NCI-H82 (cell line): ENCODE measurements around the gene TGFB1I1.
"Not testable (repeated sequence)": the region's sequence is repeated elsewhere in the genome, so short reads cannot be mapped to it uniquely, and the experiment has no call there.

Experiments used
- DNase-seq: peaks from one replicate; lab custom pipeline; 2025; lab: John Stamatoyannopoulos, UW

Gene TGFB1I1

GRCh38 chr16:31471875-31472708, at the start of gene TGFB1I1:
TSS of gene TGFB1I1 (plus strand) at chr16:31472152. CDS start at chr16:31472189, 37 bp downstream.
- DNase-seq = peak; percentile 20

GRCh38 chr16:31423241-31423640, 48.7 kb upstream of the TGFB1I1 start:
- DNase-seq = no peak

- DNase-seq = no peak
Observed at GRCh38 chr16:31423801-31424200, 48.2 kb upstream of the TGFB1I1 start.

- DNase-seq = peak; percentile 57
Observed at GRCh38 chr16:31427441-31428278, 44.3 kb upstream of the TGFB1I1 start.

GRCh38 chr16:31428279-31428597, 43.7 kb upstream of the TGFB1I1 start, which contains the start of gene COX6A2:
TSS of gene COX6A2 (minus strand) at chr16:31428360. CDS start at chr16:31428325, 35 bp downstream.
- DNase-seq = no peak

- DNase-seq = no peak
Observed at GRCh38 chr16:31428638-31429247, 43.2 kb upstream of the TGFB1I1 start.

- DNase-seq = no peak
Observed at GRCh38 chr16:31429314-31429713, 42.6 kb upstream of the TGFB1I1 start.

GRCh38 chr16:31429796-31430195, 42.2 kb upstream of the TGFB1I1 start:
- DNase-seq = no peak

- no peak for DNase-seq
Observed at GRCh38 chr16:31430380-31431052, 41.4 kb upstream of the TGFB1I1 start.

GRCh38 chr16:31435341-31436220, 36.4 kb upstream of the TGFB1I1 start:
- DNase-seq = no peak

- no peak for DNase-seq
Observed at GRCh38 chr16:31436221-31437045, 35.5 kb upstream of the TGFB1I1 start.

GRCh38 chr16:31438414-31438813, 33.5 kb upstream of the TGFB1I1 start:
- DNase-seq = peak; percentile 24

GRCh38 chr16:31439023-31439422, 32.9 kb upstream of the TGFB1I1 start:
- DNase-seq = not testable (repeated sequence)

GRCh38 chr16:31439519-31439918, 32.4 kb upstream of the TGFB1I1 start:
- DNase-seq = no peak

GRCh38 chr16:31440516-31441184, 31.3 kb upstream of the TGFB1I1 start:
- DNase-seq = no peak

- no peak for DNase-seq
Observed at GRCh38 chr16:31441956-31442355, 30.0 kb upstream of the TGFB1I1 start.

GRCh38 chr16:31445931-31446330, 26.0 kb upstream of the TGFB1I1 start:
- not testable (repeated sequence) for DNase-seq

- DNase-seq = no peak
Observed at GRCh38 chr16:31451201-31451600, 20.8 kb upstream of the TGFB1I1 start.

GRCh38 chr16:31451681-31452351, 20.1 kb upstream of the TGFB1I1 start:
- DNase-seq = peak; percentile 89
